ENCODE results near the gene C1GALT1.
A peak's percentile ranks its signal among the peaks of the same experiment; 100 is the strongest.
"Not testable (repeated sequence)": the region's sequence is repeated elsewhere in the genome, so short reads cannot be mapped to it uniquely, and the experiment has no call there.

Gene C1GALT1

DNA sequence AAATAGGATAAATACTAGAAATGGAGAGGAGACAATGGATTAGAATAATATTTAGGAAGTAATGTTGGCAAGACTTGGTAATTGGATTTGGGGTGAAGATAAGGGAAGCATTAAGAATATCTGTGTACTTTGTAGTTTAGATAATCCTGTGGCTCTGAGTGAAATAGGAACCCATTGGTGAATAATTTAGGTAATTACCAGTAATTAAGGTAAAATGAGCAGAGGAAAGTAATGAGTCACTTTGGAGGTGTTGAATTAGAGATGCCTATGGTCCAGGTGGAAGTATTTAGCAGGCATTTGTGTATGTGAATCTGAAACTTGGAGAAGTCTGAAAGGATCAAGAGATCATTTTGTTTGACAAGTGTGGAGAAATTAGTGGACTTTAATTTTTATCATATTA is 5.7 kb downstream of the C1GALT1 start:
- no peak for DNase-seq (ENCODE audit: low read depth in 2 of 2)
- TF ChIP-seq CTCF (IDR thresholded peaks at IDR 0.05; ENCODE audit: low read depth, low read length), result no peak
- H3K4me3 ChIP-seq (replicated peaks in 1 of 2; ENCODE audit: low read depth in 2 of 2, low read length in 2 of 2), result no peak overlapping the region

GRCh38 chr7:7188742-7189141 is 6.4 kb downstream of the C1GALT1 start:
- H3K4me3 ChIP-seq (replicated peaks in 1 of 2; ENCODE audit: low read depth in 2 of 2, low read length in 2 of 2), result no peak overlapping the region
- DNase-seq (ENCODE audit: low read depth in 2 of 2), result no peak
- TF ChIP-seq CTCF (IDR thresholded peaks at IDR 0.05; ENCODE audit: low read depth, low read length), result no peak

DNA sequence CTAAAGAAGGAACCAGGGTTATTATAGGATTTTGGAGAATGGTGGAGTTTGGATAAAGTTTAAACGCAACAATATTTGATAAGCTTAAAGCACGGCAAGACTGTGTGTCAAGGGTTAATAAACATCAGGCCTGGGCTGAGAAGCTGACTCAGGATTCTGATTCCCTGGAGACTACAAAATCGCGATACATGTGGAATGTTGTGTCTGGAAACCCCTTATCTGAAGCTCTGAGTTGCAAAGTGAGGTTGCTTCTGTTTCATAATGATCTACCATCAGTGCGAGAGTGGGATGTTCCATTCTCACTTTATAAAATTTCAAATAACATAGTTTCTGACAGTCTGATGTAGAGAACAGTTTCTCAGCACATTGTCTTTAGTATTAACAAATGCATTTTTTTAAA is 7.8 kb downstream of the C1GALT1 start:
- H3K4me3 ChIP-seq (replicated peaks in 1 of 2; ENCODE audit: low read depth in 2 of 2, low read length in 2 of 2), result no peak overlapping the region
- TF ChIP-seq CTCF (IDR thresholded peaks at IDR 0.05; ENCODE audit: low read depth, low read length), result no peak
- DNase-seq (ENCODE audit: low read depth in 2 of 2), result peak; percentile 85 to 87

DNA sequence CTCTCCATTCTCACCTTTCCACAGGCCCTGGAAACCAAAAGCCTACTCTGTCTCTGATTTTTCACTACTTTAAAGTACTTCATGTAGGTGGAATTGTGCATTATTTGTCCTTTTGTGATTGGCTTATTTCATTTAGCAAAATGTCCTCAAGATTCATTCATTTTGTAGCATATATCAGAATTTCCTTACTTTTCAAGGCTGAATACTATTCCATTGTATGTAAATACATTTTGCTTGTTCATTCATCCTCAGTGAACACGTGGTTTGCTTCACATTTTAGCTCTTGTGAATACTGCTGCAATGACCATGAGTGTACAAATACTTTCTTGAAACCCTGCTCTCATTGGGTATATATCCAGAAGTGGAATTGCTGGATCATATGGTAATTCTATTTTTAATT is 8.8 kb downstream of the C1GALT1 start:
- no peak overlapping the region for H3K4me3 ChIP-seq (replicated peaks in 1 of 2; ENCODE audit: low read depth in 2 of 2, low read length in 2 of 2)
- no peak for TF ChIP-seq CTCF (IDR thresholded peaks at IDR 0.05; ENCODE audit: low read depth, low read length)
- DNase-seq (ENCODE audit: low read depth in 2 of 2), result no peak

DNA sequence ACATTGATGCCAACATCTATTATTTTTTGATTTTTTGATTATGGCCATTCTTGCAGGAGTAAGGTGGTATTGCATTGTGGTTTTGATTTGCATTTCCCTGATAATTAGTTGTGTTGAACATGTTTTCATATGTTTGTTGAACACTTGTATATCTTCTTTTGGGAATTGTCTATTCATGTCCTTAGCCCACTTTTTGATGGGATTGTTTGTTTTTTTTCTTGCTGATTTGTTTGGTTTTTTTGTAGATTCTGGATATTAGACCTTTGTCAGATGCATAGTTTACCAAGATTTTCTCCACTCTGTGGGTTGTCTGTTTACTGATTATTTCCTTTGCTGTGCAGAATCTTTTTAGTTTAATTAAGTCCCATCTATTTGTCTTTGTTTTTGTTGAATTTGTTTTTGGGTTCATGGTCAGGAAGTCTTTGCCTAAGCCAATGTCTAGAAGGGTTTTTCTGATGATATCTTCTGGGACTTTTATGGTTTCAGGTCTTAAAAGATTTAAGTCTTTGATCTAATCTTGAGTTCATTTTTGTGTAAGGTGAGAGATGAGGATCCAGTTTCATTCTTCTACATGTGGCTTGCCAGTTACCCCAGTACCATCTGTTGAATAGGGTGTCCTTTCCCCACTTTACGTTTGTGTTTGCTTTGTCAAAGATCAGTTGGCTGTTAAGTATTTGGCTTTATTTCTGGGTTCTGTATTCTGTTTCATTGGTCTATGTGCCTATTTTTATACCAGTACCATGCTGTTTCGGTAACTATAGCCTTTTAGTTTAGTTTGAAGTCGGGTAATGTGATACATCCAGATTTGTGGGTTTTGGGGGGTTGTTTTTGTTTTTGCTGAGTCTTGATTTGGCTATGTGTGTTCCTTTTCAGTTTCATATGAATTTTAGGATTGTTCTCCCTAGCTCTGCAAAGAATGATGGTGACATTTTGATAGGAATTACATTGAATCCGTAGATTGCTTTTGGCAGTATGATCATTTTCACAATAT is 10.7 kb downstream of the C1GALT1 start:
- DNase-seq (ENCODE audit: low read depth in 2 of 2); H3K4me3 ChIP-seq (replicated peaks in 1 of 2; ENCODE audit: low read depth in 2 of 2, low read length in 2 of 2): not testable (repeated sequence)

- DNase-seq (ENCODE audit: low read depth in 2 of 2), result not testable (repeated sequence)
Measured at GRCh38 chr7:7199592-7199991, 17.2 kb downstream of the C1GALT1 start.

GRCh38 chr7:7200255-7200654 is 17.9 kb downstream of the C1GALT1 start:
- not testable (repeated sequence) for H3K4me3 ChIP-seq (replicated peaks in 1 of 2; ENCODE audit: low read depth in 2 of 2, low read length in 2 of 2); DNase-seq (ENCODE audit: low read depth in 2 of 2)

More at GRCh38 chr7:7199592-7199991, 17.2 kb downstream of the C1GALT1 start:
- not testable (repeated sequence) for H3K4me3 ChIP-seq (replicated peaks in 1 of 2; ENCODE audit: low read depth in 2 of 2, low read length in 2 of 2)

DNA sequence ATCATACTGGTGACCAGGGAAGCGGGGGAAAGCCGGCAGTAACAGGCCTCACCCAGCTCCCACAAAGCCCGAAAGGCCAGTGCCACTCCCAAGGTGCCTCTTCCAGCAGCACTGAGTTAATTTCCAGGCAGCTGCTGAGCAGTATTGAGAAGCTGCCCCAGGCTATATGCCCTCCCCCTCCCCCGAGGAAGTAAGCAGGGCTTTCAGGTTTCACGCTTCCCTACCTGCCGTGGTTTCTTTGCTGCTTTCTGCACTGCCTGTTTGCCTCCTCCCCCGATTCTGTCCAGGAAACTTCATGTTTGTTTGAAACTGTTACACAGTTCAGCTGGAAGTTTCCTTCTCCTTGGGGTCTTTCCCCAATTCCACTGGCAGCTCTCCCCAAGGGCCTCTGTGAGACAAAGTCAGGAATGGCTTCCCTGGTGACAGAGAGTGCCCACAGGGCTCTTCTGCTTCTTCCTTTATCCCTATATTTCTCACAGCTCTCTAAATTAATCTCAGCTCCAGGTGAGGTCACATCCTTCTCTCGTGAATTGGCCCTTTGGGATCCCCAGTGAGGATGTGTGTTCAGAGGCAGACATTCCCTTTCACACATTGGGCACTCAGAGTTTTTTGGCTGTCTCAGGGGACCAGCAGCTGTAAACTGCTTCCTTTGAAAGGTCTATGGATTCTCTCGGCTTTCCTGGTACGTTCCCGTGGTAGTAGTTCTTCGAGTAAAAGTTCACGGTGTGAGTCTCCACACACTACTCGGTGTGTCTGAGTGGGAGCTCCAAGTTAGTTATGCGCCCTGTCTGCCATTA is 19.4 kb downstream of the C1GALT1 start:
- TF ChIP-seq CTCF (IDR thresholded peaks at IDR 0.05; ENCODE audit: low read depth, low read length), result no peak
- DNase-seq (ENCODE audit: low read depth in 2 of 2), result no peak
- H3K4me3 ChIP-seq (replicated peaks in 1 of 2; ENCODE audit: low read depth in 2 of 2, low read length in 2 of 2), result no peak overlapping the region
